SIG-M5 treated with dmso at 0.1 percent for 504 hours (cell line): ENCODE results near the gene POM121.
"Not testable (repeated sequence)": the region's sequence is repeated elsewhere in the genome, so short reads cannot be mapped to it uniquely, and the experiment has no call there.

Experiments
- DNase-seq: peaks from one replicate; lab custom pipeline; 2025; ENCODE audit not compliant: unreplicated experiment; lab: John Stamatoyannopoulos, UW

POM121 gene

DNA sequence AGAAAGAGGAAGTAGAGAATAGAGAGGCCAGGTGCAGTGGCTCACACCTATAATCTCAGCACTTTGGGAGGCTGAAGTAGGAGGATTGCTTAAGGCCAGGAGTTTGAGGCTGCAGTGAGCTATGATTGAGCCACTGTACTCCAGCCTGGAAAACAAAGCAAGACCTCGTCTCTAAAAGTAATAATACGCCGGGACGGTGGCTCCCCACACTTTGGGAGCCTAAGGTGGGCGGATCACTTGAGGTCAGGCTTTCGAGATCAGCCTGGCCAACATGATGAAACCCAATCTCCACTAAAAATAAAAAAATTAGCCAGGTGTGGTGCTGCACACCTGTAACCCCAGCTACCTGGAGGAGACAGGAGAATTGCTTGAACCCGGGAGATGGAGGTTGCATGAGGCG, 70.6 kb downstream of the POM121 start:
- DNase-seq, result not testable (repeated sequence)

DNA sequence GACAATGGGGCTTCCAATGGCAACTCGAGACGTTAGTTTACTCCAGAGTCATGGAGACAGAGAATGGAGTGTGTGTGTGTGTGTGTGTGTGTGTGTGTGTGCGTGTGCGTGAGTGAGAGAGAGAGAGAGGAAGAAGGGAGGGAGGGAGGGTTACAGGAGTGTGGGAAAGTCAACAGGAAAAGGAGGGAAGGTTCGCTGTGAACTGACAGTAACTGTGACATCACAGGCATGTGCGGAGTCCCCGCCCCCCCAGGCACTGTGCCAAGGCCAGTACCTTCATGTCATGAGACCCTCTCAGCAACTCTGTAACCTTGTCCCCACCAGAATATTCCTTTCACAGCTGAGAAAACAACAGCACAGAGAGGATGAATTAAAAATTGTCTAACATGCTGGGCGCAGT, 72.6 kb downstream of the POM121 start:
- DNase-seq, result not testable (repeated sequence)

DNA sequence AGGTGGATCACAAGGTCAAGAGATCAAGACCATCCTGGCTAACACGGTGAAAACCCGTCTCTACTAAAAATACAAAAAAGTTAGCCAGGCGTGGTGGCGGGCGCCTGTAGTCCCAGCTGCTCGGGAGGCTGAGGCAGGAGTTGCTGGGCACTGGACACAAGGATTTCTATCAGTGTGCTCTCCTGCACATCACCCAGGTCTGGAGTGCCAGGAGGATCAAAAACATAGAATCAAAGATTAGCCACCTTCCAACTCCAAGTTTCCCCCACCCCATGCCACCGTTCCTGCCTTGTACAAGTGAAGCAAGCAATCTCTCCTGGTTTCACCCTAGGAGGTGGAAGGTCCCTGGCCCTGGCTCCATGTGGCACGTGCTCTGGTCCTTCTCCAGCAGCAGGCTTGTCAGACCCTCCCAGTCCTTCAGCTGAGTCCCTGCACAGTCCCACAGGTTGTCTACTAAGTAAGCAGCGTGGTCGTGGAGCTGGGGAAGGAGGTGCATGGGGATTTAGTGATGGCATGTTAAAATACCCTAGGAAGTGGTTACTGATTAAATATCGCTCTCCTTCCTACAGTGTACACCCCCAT, 73.1 kb downstream of the POM121 start:
- not testable (repeated sequence) for DNase-seq
